ENCODE data around the gene SDHAF3. TPM values are rescaled to one million over a fixed set of nuclear protein-coding genes. Genes with fewer than 3 reads are reported as not detected.

SDHAF3 gene
- total RNA-seq, 2 donors from 2014 or later: 22.3 to 30.7 TPM

DNA sequence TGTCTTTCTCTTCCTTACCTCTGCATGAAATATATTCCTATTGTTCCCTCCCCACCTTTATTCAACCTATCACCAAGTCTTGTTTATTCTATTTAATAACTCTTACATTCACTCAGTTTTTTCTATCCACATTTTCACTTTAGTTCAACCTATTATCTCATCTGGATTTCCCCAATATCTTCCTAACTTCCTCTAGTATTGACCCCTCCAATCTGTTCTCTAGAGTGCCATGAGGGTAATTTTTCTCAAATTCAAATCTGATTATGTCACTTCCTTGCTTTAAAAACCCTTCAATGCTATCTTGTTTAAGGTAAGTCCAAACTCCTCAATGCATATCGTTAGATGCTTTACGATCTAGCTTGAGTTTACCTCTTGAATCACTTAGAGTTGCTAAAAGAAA lies 86.5 kb downstream of the SDHAF3 start:
- Histone ChIP-seq H3K9me3 (no peaks in the 10 kb centered on the region), H3K4me3 (no peak overlapping the region), H3K4me1 (no peaks in the 10 kb centered on the region), H3K27me3 (no peaks in the 10 kb centered on the region), H3K27ac (no peak overlapping the region), H3K36me3 (replicated peaks in 1 of 2; ENCODE audit: insufficient read depth in 1 of 2, low read depth in 2 of 2) (no peaks in the 10 kb centered on the region)
- TF ChIP-seq POLR2A (IDR thresholded peaks at IDR 0.05): no peak
- TF ChIP-seq, protein P1, sequence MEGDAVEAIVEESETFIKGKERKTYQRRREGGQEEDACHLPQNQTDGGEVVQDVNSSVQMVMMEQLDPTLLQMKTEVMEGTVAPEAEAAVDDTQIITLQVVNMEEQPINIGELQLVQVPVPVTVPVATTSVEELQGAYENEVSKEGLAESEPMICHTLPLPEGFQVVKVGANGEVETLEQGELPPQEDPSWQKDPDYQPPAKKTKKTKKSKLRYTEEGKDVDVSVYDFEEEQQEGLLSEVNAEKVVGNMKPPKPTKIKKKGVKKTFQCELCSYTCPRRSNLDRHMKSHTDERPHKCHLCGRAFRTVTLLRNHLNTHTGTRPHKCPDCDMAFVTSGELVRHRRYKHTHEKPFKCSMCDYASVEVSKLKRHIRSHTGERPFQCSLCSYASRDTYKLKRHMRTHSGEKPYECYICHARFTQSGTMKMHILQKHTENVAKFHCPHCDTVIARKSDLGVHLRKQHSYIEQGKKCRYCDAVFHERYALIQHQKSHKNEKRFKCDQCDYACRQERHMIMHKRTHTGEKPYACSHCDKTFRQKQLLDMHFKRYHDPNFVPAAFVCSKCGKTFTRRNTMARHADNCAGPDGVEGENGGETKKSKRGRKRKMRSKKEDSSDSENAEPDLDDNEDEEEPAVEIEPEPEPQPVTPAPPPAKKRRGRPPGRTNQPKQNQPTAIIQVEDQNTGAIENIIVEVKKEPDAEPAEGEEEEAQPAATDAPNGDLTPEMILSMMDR (IDR thresholded peaks at IDR 0.05): no peak
- no peak for DNase-seq
- ATAC-seq: no peak
- intact Hi-C loops (cut with DNase I): no loop called here
- WGBS, 2 donors: 68 to 81% methylated on average over 2 of the region's 2 CpGs

DNA sequence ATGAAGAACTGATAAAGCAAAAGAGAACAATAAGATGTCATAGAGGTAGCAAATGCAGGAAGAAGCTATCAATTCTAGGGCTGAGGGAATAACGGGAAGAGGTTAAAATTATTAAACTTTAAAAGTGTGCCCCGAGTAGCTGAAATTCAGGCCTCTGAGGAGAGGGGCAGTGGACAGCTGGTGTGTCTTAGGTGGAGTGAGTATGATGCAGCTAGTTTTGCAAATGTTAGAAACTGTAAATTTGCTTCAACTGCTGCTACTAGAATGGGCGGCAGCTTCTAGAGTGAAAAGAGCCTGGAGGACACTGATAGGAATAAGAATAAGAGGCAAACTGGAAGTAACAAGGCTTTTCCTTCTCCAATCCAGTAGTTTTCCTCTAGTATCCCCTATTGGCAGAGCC lies 87.3 kb downstream of the SDHAF3 start:
- DNase-seq (no peak), ATAC-seq (no peak)
- Histone ChIP-seq H3K27me3 (no peaks in the 10 kb centered on the region), H3K36me3 (replicated peaks in 1 of 2; ENCODE audit: insufficient read depth in 1 of 2, low read depth in 2 of 2) (no peaks in the 10 kb centered on the region), H3K4me1 (no peaks in the 10 kb centered on the region), H3K9me3 (no peaks in the 10 kb centered on the region), H3K27ac (no peak overlapping the region), H3K4me3 (no peak overlapping the region)
- 59 to 67% methylated on average over 3 of the region's 3 CpGs for WGBS, 2 donors
- intact Hi-C loops (cut with DNase I): no loop called here
- TF ChIP-seq POLR2A (IDR thresholded peaks at IDR 0.05): no peak

DNA sequence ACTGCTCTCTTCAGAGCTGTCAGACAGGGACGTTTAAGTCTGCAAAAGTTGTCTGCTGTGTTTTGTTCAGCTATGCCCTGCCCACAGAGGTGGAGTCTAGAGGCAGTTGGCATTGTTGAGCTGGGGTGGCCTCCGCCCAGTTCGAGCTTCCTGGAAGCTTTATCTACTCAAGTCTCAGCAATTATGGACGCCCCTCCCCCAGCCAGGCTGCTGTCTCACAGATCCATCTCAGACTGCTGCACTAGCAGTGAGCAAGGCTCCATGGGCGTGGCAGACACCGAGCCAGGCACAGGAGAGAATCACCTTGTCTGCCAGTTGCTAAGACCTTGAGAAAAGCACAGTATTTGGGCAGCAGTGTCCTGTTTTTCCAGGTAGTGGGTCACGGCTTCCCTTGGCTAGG lies 98.1 kb downstream of the SDHAF3 start:
- DNase-seq (no peak), ATAC-seq (no peak)
- peaks cover 0 to 4% (median 0%) of the 10 kb centered on the region in 3 donors for H3K9me3 ChIP-seq
- WGBS, 2 donors: 27 to 32% methylated on average over 7 of the region's 7 CpGs
- no peak for TF ChIP-seq POLR2A (IDR thresholded peaks at IDR 0.05)
- TF ChIP-seq, protein P1 (IDR thresholded peaks at IDR 0.05): no peak
- no peak overlapping the region for H3K4me3 ChIP-seq
- no peaks in the 10 kb centered on the region for H3K36me3 ChIP-seq (replicated peaks in 1 of 2; ENCODE audit: insufficient read depth in 1 of 2, low read depth in 2 of 2)
- no peak overlapping the region for H3K27ac ChIP-seq
- intact Hi-C loops (cut with DNase I): no loop called here
- H3K27me3 ChIP-seq: no peaks in the 10 kb centered on the region
- no peaks in the 10 kb centered on the region for H3K4me1 ChIP-seq

DNA sequence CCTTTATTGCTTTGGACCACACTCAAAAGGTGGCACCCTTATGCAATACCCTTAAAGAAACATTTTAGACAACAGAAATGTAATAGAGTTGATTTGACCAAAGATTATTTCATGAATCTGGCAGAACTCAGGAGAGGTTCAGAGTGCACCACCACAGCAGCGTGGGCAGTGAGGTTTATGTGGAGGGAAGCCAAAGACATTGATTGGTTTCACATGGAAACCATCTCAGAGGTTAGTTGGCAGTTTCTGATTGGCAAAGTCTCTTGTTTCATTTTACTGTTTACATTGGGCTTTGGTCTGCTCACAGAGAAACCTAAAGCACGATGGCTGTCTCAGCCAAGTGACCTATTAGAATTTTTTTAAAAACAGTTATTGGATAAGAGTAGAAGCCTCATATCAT lies 101.3 kb downstream of the SDHAF3 start:
- no peaks in the 10 kb centered on the region for H3K4me1 ChIP-seq
- WGBS, 2 donors: 6 to 11% methylated on average over 2 of the region's 2 CpGs
- H3K36me3 ChIP-seq (replicated peaks in 1 of 2; ENCODE audit: insufficient read depth in 1 of 2, low read depth in 2 of 2): no peaks in the 10 kb centered on the region
- no peak overlapping the region for H3K27ac ChIP-seq
- H3K27me3 ChIP-seq: no peaks in the 10 kb centered on the region
- TF ChIP-seq, protein P1 (IDR thresholded peaks at IDR 0.05): no peak
- intact Hi-C loops (cut with DNase I): no loop called here
- no peak overlapping the region for H3K4me3 ChIP-seq
- DNase-seq (no peak), ATAC-seq (no peak)
- peaks cover 0 to 4% (median 0%) of the 10 kb centered on the region in 3 donors for H3K9me3 ChIP-seq

DNA sequence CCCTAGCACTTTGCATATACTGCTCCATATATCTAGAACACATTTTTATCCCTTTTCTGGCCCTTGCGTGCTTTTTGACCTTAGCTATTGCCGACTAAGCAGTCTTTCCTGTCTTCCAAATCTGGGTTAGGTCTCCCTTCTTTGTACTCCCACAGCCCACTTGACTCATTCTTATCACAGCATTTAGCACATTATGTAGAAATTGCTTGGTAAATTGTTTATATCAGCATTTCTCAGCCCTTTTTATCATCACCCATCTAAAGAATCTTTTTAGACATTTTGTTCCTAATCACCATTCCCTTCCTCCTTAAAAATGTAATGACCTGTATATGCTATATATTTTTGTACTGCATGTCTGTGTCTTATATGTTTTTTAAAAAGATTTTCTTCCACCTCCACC lies 101.7 kb downstream of the SDHAF3 start:
- H3K36me3 ChIP-seq (replicated peaks in 1 of 2; ENCODE audit: insufficient read depth in 1 of 2, low read depth in 2 of 2): no peaks in the 10 kb centered on the region
- H3K4me3 ChIP-seq: no peak overlapping the region
- ATAC-seq: no peak
- WGBS, 2 donors: 69 to 75% methylated on average over 2 of the region's 2 CpGs
- H3K27me3 ChIP-seq: no peaks in the 10 kb centered on the region
- no peaks in the 10 kb centered on the region for H3K4me1 ChIP-seq
- intact Hi-C loops (cut with DNase I): no loop called here
- DNase-seq: no peak
- TF ChIP-seq, protein P1 (IDR thresholded peaks at IDR 0.05): no peak
- no peak for TF ChIP-seq POLR2A (IDR thresholded peaks at IDR 0.05)
- H3K27ac ChIP-seq: no peak overlapping the region
- H3K9me3 ChIP-seq: peaks cover 0 to 4% (median 0%) of the 10 kb centered on the region in 3 donors
